Activated CD4-positive, alpha-beta T cell treated with anti-CD3 and anti-CD28 coated beads for 4 hours (primary cell): ENCODE measurements around the gene KISS1R.

ENCODE experiments used
- DNase-seq, 2 donors: peaks; one replicate each; pipeline ENCODE4 v3.0.0-alpha.2; 2020

KISS1R gene

GRCh38 chr19:924553-925086 is 7.5 kb downstream of the KISS1R start:
- DNase-seq = no peak

GRCh38 chr19:925087-925525 is 8.0 kb downstream of the KISS1R start:
- DNase-seq = peak in 1 of 2 donors; percentile 69

GRCh38 chr19:925526-926322 is 8.6 kb downstream of the KISS1R start, which contains the start of gene ARID3A:
ARID3A (plus strand) TSS chr19:926035; CDS start chr19:929529, 3,494 bp downstream.
- DNase-seq = peak; percentile 71

GRCh38 chr19:926323-926588 is 9.1 kb downstream of the KISS1R start:
- DNase-seq = no peak

GRCh38 chr19:926589-927350 is 9.6 kb downstream of the KISS1R start:
- DNase-seq = no peak

- no peak for DNase-seq
Observed at GRCh38 chr19:927351-927779, 10.2 kb downstream of the KISS1R start.

- no peak for DNase-seq
Observed at GRCh38 chr19:927780-928401, 10.8 kb downstream of the KISS1R start.

GRCh38 chr19:928471-929202 is 11.5 kb downstream of the KISS1R start:
- no peak for DNase-seq

GRCh38 chr19:929203-929890 is 12.2 kb downstream of the KISS1R start:
- no peak for DNase-seq

GRCh38 chr19:929891-930258 is 12.7 kb downstream of the KISS1R start:
- DNase-seq = no peak

GRCh38 chr19:931860-932647 is 14.9 kb downstream of the KISS1R start:
- DNase-seq = no peak

- peak in 1 of 2 donors; percentile 24 for DNase-seq
Observed at GRCh38 chr19:932648-933552, 15.8 kb downstream of the KISS1R start.

GRCh38 chr19:933553-933882 is 16.4 kb downstream of the KISS1R start:
- DNase-seq = no peak

GRCh38 chr19:934197-934840 is 17.2 kb downstream of the KISS1R start:
- DNase-seq = no peak

GRCh38 chr19:934865-935479 is 17.8 kb downstream of the KISS1R start:
- DNase-seq = no peak

GRCh38 chr19:936175-936546 is 19.0 kb downstream of the KISS1R start:
- no peak for DNase-seq

- peak; percentile 25 to 48 for DNase-seq
Observed at GRCh38 chr19:937259-937694, 20.1 kb downstream of the KISS1R start.

GRCh38 chr19:938233-938923 is 21.2 kb downstream of the KISS1R start:
- no peak for DNase-seq

- no peak for DNase-seq
Observed at GRCh38 chr19:939439-939838, 22.3 kb downstream of the KISS1R start.
